ENCODE measurements around the gene WDR5.

The WDR5 gene

GRCh38 chr9:134157378-134157885, 21.6 kb downstream of the WDR5 start:
- no peak for DNase-seq (ENCODE audit: low read depth in 1 of 2, low spot score in 1 of 2)

GRCh38 chr9:134158242-134158641, 22.4 kb downstream of the WDR5 start:
- DNase-seq (ENCODE audit: low read depth in 1 of 2, low spot score in 1 of 2), result no peak

GRCh38 chr9:134158753-134159392, 23.0 kb downstream of the WDR5 start:
- DNase-seq (ENCODE audit: low read depth in 1 of 2, low spot score in 1 of 2), result no peak

- no peak for DNase-seq (ENCODE audit: low read depth in 1 of 2, low spot score in 1 of 2)
These were observed 23.8 kb downstream of the WDR5 start for GRCh38 chr9:134159566-134160245.

- no peak for DNase-seq (ENCODE audit: low read depth in 1 of 2, low spot score in 1 of 2)
These were observed 25.8 kb downstream of the WDR5 start for GRCh38 chr9:134161647-134162046.

GRCh38 chr9:134162212-134162775, 26.4 kb downstream of the WDR5 start:
- DNase-seq (ENCODE audit: low read depth in 1 of 2, low spot score in 1 of 2), result no peak

- DNase-seq (ENCODE audit: low read depth in 1 of 2, low spot score in 1 of 2), result no peak
These were observed 27.1 kb downstream of the WDR5 start for GRCh38 chr9:134162926-134163370.

- peak; percentile 46 to 60 for DNase-seq (ENCODE audit: low read depth in 1 of 2, low spot score in 1 of 2)
These were observed 27.7 kb downstream of the WDR5 start for GRCh38 chr9:134163371-134164196.

- DNase-seq (ENCODE audit: low read depth in 1 of 2, low spot score in 1 of 2), result no peak
These were observed 29.0 kb downstream of the WDR5 start for GRCh38 chr9:134164879-134165278.

- peak; percentile 26 to 37 for DNase-seq (ENCODE audit: low read depth in 1 of 2, low spot score in 1 of 2)
These were observed 29.8 kb downstream of the WDR5 start for GRCh38 chr9:134165357-134166315.

GRCh38 chr9:134166374-134166773, 30.5 kb downstream of the WDR5 start:
- no peak for DNase-seq (ENCODE audit: low read depth in 1 of 2, low spot score in 1 of 2)

- no peak for DNase-seq (ENCODE audit: low read depth in 1 of 2, low spot score in 1 of 2)
These were observed 31.6 kb downstream of the WDR5 start for GRCh38 chr9:134167530-134167931.

- no peak for DNase-seq (ENCODE audit: low read depth in 1 of 2, low spot score in 1 of 2)
These were observed 33.1 kb downstream of the WDR5 start for GRCh38 chr9:134168757-134169550.

GRCh38 chr9:134169724-134170401, 34.0 kb downstream of the WDR5 start:
- no peak for DNase-seq (ENCODE audit: low read depth in 1 of 2, low spot score in 1 of 2)

- DNase-seq (ENCODE audit: low read depth in 1 of 2, low spot score in 1 of 2), result no peak
These were observed 34.8 kb downstream of the WDR5 start for GRCh38 chr9:134170532-134171315.

- DNase-seq (ENCODE audit: low read depth in 1 of 2, low spot score in 1 of 2), result no peak
These were observed 35.7 kb downstream of the WDR5 start for GRCh38 chr9:134171316-134172197.
